Pancreas (tissue), 10 donors: ENCODE results near the gene ATAD3A. TPM values are rescaled to one million over a fixed set of nuclear protein-coding genes. Genes with fewer than 3 reads are reported as not detected.

Experiments used
- ATAC-seq, 4 donors: fragments of 200-7000 bp; cut with Tn5 transposase; one replicate each; pipeline versions ENCODE4 v1.8.0 to v1.9.1; 2020; ENCODE audit warnings: mild to moderate bottlenecking in 4 of 4, moderate library complexity in 4 of 4
- DNase-seq, 6 donors: peaks; one replicate each; pipeline ENCODE4 v3.0.0-alpha.2; 2020
- FAIRE-seq: peaks from 2 replicates; lab custom pipeline; 2012; peaks lifted over from hg19 to GRCh38; lab: Jason Lieb, UNC
- H3K27ac ChIP-seq, 4 donors: fragments of 200-600 bp; sonication (generic); 1 replicate in 3 of 4; 2 replicates in 1 of 4; pipeline versions ENCODE4 v1.5.0 to v1.8.0; 2020
- H3K27me3 ChIP-seq, 4 donors: fragments of 200-600 bp; one replicate each; pipeline ENCODE4 v1.8.0; 2021
- H3K36me3 ChIP-seq, 3 donors: fragments of 200-600 bp; sonication (generic) in 1 of 3; one replicate each; pipeline versions ENCODE4 v1.5.0 to v1.8.0; 2020 to 2021
- H3K4me1 ChIP-seq, 3 donors: fragments of 200-600 bp; one replicate each; pipeline ENCODE4 v1.8.0; 2021
- H3K4me3 ChIP-seq, 4 donors: fragments of 200-600 bp; sonication (generic) in 2 of 4; one replicate each; pipeline versions ENCODE4 v1.5.0 to v1.8.0; 2020 to 2021
- H3K9me3 ChIP-seq, 4 donors: fragments of 200-600 bp; one replicate each; pipeline ENCODE4 v1.8.0; 2021
- WGBS, 2 donors: extraction: QIAGEN DNeasy Blood & Tissue Kit; methylation state at CpG; one replicate each; pipeline ENCODE4 v1.1.7; 2013; 5-methylcytosine and 5-hydroxymethylcytosine counted together
- intact Hi-C, 3 donors: fragments of 100-400 bp; cut with DNase I; formaldehyde crosslinking; loops; one replicate each; pipeline versions ENCODE4 v1.11.1 to v1.14.2; 2022
- polyA plus RNA-seq, 2 donors: library from polyadenylated mRNA; stranded (reverse); fragments of 200-250 nt; gene quantifications; one replicate each; pipeline ENCODE4 v1.2.3, GENCODE V29; 2013
- total RNA-seq, 6 donors: library from RNA; stranded (reverse); fragmentation: NEBNext Ultra II Directional in 4 of 6; extraction: Animal tissue kit (Norgen Biotek cat#: 25700) in 4 of 6; gene quantifications; one replicate each; pipeline versions ENCODE4 v1.2.1 to v1.2.4, GENCODE V29; 2021 to 2023
- TF ChIP-seq, protein P1 (sequence below), 4 donors: fragments of 200-600 bp; sonication (generic) in 3 of 4; IDR thresholded peaks; one replicate each; pipeline versions ENCODE4 v1.5.0 to v1.8.0; 2021; ENCODE audit warnings: antibody characterized with exemption in 4 of 4
- donor health status: healthy with polysubstance abuse.
- donor health status: DM: no; HTN: no; CAD: no; lungs with moderate emphysema.
- donor health status: DM: no; HTN: no; CAD: no.
- donor health status: control.
- donor health status: control.
- donor health status: Bipolar disorder and iron deficiency.
- donor health status: DM: yes; HTN: yes; CAD: no.
- donor health status: DM: no; HTN: no; CAD: no.
- donor health status: DM: no; HTN: no; CAD: no.
- donor health status: DM: yes; HTN: yes; CAD: no.

The ATAD3A gene
- total and polyA plus RNA-seq, 8 donors = 8.0 to 33.8 (median 17.1) TPM

DNA sequence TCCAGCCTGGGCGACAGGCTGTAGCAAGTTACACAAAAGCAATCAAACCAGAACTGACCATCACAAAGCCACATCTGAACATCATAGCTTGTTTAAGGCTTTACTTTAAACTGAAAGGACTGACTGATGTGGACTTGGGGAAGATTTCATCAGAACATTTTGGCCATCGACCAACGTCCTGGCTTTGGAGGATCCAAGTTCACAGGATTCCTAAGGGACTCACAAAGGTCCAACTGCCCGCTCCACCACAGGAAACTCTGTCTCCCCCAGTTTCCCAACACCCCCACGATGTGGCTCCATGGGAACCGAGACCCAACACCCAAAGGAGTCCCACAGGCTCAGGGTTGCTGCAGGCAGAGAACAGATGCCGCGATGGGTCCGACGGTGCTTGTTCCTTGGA is 53.4 kb downstream of the ATAD3A start:
- H3K27ac ChIP-seq = no peak overlapping the region
- intact Hi-C loops = no loop called here
- H3K27me3 ChIP-seq = no peaks in the 10 kb centered on the region
- FAIRE-seq (no peak), ATAC-seq (no peak), DNase-seq (no peak)
- no peaks in the 10 kb centered on the region for H3K9me3 ChIP-seq
- TF ChIP-seq, protein P1, sequence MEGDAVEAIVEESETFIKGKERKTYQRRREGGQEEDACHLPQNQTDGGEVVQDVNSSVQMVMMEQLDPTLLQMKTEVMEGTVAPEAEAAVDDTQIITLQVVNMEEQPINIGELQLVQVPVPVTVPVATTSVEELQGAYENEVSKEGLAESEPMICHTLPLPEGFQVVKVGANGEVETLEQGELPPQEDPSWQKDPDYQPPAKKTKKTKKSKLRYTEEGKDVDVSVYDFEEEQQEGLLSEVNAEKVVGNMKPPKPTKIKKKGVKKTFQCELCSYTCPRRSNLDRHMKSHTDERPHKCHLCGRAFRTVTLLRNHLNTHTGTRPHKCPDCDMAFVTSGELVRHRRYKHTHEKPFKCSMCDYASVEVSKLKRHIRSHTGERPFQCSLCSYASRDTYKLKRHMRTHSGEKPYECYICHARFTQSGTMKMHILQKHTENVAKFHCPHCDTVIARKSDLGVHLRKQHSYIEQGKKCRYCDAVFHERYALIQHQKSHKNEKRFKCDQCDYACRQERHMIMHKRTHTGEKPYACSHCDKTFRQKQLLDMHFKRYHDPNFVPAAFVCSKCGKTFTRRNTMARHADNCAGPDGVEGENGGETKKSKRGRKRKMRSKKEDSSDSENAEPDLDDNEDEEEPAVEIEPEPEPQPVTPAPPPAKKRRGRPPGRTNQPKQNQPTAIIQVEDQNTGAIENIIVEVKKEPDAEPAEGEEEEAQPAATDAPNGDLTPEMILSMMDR (IDR thresholded peaks at IDR 0.05) = no peak
- peaks cover 0 to 7% (median 0%) of the 10 kb centered on the region in 3 donors for H3K4me1 ChIP-seq
- H3K4me3 ChIP-seq = no peak overlapping the region
- H3K36me3 ChIP-seq = peaks cover 0 to 20% (median 14%) of the 10 kb centered on the region in 3 donors
- 92 to 93% methylated on average over 10 of the region's 10 CpGs for WGBS, 2 donors

DNA sequence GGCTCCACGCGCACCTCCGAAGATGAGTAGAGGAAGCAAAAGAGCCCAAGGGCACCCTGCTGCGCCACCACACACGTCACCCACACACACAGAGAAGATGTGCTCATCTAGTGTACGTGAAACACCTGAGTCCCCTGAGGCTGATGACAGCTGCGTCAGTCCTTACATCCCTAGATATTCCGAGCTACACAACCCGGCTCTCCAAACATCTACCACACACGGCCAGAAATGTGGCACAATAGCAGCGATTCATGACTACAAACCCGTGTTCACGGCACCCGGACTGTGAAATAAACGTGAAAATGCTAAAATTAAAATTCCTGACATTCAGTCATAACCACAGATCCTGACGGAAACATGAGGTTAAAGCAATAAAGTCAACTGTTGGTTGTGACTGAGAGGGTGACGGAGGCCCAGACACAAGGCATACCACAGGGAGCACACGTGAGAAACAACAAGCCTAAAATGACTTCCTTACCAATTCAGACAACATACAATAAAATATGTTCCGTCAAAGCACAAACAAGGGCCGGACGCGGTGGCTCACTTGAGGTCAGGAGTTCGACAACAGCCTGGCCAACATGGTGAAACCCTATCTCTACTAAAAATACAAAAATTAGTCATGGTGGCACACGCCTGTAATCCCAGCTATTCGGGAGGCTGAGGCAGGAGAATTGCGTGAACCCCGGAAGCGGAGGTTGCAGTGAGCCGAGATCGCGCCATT is 55.4 kb downstream of the ATAD3A start:
- Histone ChIP-seq H3K4me3 (no peak overlapping the region), H3K36me3 (peaks cover 0 to 20% (median 10%) of the 10 kb centered on the region in 3 donors), H3K4me1 (peaks cover 0 to 8% (median 0%) of the 10 kb centered on the region in 3 donors), H3K27ac (no peak overlapping the region), H3K9me3 (no peaks in the 10 kb centered on the region), H3K27me3 (no peaks in the 10 kb centered on the region)
- TF ChIP-seq, protein P1 (IDR thresholded peaks at IDR 0.05) = no peak
- DNase-seq (no peak), FAIRE-seq (no peak), ATAC-seq (no peak)
- 88 to 92% methylated on average over 31 of the region's 31 CpGs for WGBS, 2 donors
- intact Hi-C loops = no loop called here

DNA sequence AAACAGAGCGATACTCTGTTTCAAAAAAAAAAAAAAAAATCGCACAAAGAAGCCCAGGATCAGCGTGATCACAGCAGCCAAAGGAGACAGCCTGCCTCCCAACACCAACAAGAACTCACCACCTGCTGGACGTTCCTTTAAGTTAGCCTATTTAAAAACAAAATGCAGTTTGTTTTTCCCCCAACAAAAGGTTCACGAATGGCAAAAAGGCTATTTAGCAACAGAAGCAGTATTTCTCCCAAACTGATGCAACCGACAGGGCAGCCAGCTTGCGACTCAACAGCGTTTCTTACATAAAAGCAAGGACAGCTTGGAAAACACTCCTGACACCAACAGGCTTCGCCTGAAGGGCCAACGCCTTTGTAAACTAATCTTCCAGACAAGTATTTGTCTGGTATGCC is 55.9 kb downstream of the ATAD3A start:
- peaks cover 0 to 9% (median 0%) of the 10 kb centered on the region in 3 donors for H3K4me1 ChIP-seq
- intact Hi-C loops = no loop called here
- H3K27ac ChIP-seq = no peak overlapping the region
- TF ChIP-seq, protein P1 (IDR thresholded peaks at IDR 0.05) = no peak
- peaks cover 0 to 15% (median 10%) of the 10 kb centered on the region in 3 donors for H3K36me3 ChIP-seq
- ATAC-seq = no peak
- FAIRE-seq = no peak
- no peak overlapping the region for H3K4me3 ChIP-seq
- H3K9me3 ChIP-seq = no peaks in the 10 kb centered on the region
- DNase-seq = no peak
- H3K27me3 ChIP-seq = no peaks in the 10 kb centered on the region
- 76% methylated on average over 10 of the region's 10 CpGs for WGBS, 2 donors

DNA sequence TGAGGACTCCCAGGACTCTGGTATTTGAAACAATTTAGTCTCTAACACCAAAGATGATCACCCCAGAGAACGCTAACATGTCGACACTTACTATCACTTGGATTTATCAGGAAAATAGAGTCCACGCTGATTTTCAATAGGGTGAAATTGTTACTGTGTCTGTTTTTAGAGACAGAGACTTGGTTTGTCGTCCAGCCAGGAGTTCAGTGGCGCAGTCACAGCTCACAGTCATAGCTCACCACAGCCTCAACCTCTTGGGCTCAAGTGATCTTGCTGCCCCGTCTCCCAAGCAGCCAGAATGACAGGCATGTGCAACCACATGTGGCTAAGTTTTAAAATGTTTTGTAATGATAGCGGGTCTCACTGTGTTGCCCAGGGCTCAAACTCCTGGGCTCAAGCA is 57.4 kb downstream of the ATAD3A start:
- 80 to 88% methylated on average over 7 of the region's 7 CpGs for WGBS, 2 donors
- H3K36me3 ChIP-seq = peaks cover 0 to 5% (median under 1%) of the 10 kb centered on the region in 3 donors
- intact Hi-C loops = no loop called here

More for the DNA sequence above, 57.4 kb downstream of the ATAD3A start:
- no peak for FAIRE-seq
- Histone ChIP-seq H3K4me3 (no peak overlapping the region), H3K27me3 (no peaks in the 10 kb centered on the region), H3K4me1 (peaks cover 0 to 16% (median 0%) of the 10 kb centered on the region in 3 donors), H3K9me3 (no peaks in the 10 kb centered on the region), H3K27ac (no peak overlapping the region)
- no peak for DNase-seq
- no peak for ATAC-seq
- TF ChIP-seq, protein P1 (IDR thresholded peaks at IDR 0.05) = no peak
